Epithelial cell of proximal tubule (primary cell): ENCODE data around the gene NFIC. TPM values are rescaled to one million over a fixed set of nuclear protein-coding genes. Genes with fewer than 3 reads are reported as not detected.
"Not testable (repeated sequence)": the region's sequence is repeated elsewhere in the genome, so short reads cannot be mapped to it uniquely, and the experiment has no call there.

Experiments used
- DNase-seq: peaks from one replicate; pipeline ENCODE4 v3.0.0-alpha.2; 2011; ENCODE audit warnings: low read depth
- H3K4me3 ChIP-seq: 2 replicates; pipeline ENCODE4 v1.5.1; 2011; ENCODE audit warnings: low read depth, mild to moderate bottlenecking, low read length
- total RNA-seq: library from RNA; depleted of rRNA; stranded (reverse); fragments of >200 nt; gene quantifications from 2 replicates; pipeline ENCODE4 v1.2.3, GENCODE V29; 2015
- TF ChIP-seq, protein P1 (sequence below): conservative IDR thresholded peaks from 2 replicates; pipeline ENCODE4 v1.5.1; 2012; ENCODE audit warnings: low read depth, mild to moderate bottlenecking, low read length

NFIC gene
- total RNA-seq, 1 donor from 2014 or later = 16.8 TPM

DNA sequence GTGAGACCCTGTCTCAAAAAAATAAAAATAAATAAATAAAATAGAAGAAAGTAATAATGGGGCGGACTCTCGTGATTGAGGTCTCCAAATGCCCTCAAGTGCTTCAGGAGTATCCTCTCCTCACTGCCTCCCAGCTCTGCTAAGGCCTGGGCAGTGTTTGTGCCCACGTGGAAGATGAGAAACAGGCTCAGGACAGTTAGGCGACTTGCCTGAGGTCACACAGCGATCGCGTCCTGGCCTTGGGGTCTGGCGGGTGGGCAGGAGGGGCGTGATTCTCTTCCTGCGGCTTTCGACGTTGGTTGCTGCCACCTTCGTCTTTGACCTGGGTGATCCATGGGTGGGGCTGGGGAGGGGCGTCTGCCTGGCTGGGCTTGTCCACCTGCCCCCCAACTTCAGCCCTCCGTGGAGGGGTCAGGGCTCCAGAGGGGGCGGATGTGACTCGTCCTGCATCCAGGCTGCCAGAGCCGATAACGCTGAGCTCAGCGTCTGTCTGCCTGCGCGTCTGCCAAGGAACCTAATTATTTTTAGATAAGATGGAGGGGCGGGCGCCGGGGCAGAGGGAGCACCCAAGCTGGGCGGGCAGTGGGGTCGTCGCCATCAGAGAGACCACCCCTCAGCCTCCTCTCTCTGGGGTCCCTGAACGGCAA, 56.9 kb downstream of the NFIC start:
- TF ChIP-seq, protein P1, sequence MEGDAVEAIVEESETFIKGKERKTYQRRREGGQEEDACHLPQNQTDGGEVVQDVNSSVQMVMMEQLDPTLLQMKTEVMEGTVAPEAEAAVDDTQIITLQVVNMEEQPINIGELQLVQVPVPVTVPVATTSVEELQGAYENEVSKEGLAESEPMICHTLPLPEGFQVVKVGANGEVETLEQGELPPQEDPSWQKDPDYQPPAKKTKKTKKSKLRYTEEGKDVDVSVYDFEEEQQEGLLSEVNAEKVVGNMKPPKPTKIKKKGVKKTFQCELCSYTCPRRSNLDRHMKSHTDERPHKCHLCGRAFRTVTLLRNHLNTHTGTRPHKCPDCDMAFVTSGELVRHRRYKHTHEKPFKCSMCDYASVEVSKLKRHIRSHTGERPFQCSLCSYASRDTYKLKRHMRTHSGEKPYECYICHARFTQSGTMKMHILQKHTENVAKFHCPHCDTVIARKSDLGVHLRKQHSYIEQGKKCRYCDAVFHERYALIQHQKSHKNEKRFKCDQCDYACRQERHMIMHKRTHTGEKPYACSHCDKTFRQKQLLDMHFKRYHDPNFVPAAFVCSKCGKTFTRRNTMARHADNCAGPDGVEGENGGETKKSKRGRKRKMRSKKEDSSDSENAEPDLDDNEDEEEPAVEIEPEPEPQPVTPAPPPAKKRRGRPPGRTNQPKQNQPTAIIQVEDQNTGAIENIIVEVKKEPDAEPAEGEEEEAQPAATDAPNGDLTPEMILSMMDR = no peak
- DNase-seq = no peak
- no peak overlapping the region for H3K4me3 ChIP-seq

DNA sequence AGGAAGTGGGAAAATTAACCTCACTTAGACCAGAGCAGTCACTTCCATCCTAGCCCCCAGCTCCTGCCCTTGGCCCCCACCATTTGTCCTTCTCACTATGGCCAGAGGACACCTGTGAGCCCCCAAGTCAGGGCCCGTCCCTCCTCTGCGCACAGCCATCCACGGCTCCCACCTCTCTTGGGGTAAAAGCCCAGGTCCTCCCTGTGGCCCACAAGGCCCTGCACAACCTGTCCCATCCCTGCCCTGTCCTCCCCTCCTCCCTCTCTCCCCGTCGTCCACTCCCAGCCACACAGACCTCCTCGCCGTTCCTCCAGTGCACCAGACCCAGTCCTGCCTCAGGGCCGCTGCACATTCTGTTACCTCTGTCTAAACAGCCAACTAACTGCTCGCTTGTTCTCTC, 60.0 kb downstream of the NFIC start:
- no peak for DNase-seq
- no peak overlapping the region for H3K4me3 ChIP-seq
- TF ChIP-seq, protein P1 = no peak

DNA sequence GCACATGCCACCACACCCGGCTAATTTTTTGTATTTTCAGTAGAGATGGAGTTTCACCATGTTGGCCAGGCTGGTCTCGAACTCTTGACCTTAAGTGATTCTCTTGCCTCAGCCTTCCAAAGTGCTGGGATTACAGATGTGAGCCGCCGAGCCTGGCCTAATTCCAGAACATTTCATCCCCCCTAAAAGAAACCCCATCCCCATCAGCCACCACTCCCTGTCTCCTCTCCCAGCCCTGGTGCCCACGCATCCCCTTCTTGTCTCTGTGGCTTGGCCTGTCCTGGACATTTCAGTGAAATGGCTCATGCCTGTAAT, 63.9 kb downstream of the NFIC start:
- not testable (repeated sequence) for DNase-seq, H3K4me3 ChIP-seq

DNA sequence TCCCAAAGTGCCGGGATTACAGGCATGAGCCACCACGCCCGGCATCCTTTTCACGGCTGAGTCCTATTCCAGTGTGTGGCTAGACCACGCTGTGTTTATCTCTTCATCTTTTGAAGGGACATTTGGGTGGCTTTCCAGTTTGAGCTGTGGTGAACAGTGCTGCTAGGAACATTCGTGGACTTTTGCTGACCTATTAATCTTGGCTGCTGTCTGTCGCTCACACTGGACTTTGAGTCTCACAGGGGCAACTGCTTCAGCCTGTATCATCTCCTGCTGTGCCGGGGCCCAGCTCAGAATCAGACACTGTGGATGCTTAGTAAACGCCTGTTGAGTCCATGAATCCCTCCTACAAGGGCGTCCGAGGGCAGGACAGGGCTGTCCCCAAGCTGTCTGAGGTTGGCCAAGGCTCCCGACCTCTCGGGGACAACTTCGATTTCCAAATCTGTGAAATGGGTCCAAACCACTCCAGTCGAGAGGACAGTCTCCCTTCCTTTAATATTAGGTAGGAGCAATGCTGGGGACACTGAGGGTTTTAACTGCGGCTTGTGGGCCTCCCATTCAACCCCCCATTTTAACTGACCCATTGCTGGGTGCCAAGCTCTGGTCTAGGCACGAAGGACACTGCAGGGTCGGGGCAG, 65.5 kb downstream of the NFIC start:
- no peak for DNase-seq
- H3K4me3 ChIP-seq = no peak overlapping the region
- TF ChIP-seq, protein P1 = no peak

DNA sequence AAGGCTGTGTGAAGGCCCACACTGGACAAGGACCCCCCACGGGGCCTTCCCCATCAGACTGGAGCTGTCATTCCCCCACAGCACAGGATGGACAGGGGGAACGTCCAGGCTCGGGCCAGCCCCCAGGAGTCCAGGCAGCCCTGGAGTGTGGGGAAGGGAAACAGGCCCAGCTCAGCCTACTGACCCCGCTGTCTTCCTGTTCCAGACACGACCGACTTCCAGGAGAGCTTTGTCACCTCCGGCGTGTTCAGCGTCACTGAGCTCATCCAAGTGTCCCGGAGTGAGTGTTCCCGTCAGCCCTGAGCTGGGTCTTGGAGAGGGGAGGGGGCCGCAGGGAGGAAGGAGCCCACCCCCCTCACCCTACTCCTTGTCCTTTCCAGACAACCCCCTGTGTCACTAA, 66.9 kb downstream of the NFIC start:
- TF ChIP-seq, protein P1 = no peak
- DNase-seq = no peak
- no peak overlapping the region for H3K4me3 ChIP-seq

DNA sequence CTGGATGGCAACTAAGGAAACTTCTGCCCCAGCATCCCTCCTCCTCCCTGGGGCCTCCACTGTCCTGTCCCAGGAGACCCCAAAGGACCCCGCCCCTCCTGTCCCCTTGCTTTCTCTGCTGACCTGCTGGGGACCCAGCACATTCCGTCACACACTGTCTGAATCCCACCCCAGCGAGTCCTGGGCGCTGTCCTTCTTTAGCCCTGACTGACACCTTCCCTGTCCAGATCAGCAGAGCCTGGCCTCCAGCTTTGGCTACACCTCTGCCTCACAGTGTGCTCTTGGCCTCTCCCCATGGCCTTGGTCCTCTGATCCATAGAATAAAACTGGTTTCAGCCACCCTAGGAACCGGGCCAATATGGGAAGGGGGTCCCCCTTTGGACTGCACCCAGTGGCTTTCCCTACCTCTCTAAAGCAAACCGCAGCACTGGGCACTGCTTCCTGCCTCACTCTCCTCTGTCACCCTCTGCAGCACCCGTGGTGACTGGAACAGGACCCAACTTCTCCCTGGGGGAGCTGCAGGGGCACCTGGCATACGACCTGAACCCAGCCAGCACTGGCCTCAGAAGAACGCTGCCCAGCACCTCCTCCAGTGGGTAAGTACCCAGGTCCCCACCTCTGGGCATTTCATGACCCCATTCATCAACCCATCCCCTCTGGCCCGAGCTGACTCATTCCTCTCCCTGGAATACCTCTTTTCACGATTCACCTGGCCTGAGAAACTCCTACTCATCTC, 67.6 kb downstream of the NFIC start:
- DNase-seq = no peak
- TF ChIP-seq, protein P1 = no peak
- H3K4me3 ChIP-seq = peak overlapping the region; percentile 55

DNA sequence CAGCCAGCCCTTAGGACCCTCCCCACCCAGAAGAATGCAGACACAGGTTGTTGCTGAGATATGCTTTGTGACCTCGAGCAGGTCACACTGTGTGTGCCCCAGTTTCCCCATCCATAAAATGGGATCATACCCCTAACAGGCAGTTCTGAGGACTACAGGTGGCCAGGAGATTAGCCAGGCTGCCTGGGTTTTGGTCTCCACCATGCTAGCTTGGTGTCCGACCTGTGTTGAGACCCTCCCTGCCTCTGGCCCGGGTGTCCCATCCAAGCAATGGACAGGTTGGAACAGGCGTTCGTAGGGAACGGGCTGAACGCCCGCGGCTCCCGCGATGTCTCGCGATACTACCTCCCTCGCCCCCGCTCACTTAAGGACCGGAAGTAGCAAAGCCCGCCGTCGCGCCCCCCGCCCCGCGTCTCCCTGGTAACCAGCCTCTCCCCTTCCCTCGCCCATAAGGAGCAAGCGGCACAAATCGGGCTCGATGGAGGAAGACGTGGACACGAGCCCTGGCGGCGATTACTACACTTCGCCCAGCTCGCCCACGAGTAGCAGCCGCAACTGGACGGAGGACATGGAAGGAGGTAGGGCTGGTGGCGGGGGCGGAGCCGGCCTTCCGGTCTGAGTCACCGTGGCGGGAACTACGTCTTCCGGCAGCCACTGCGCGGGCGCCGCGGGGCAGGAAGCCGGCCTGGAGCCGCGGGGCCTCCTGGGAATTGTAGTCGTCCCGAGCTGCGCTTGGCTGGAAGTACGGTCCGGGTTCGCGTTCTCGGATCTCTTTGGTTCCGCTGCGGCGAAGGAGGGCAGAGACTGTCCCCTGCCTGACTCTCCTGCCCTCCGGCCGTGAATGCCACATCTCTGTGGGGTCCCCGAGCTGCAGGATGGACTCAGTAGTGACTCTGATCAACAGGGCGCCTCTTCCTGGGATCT, 68.5 kb downstream of the NFIC start:
- H3K4me3 ChIP-seq = peak overlapping the region; percentile 55
- DNase-seq = peak; percentile 41
- TF ChIP-seq, protein P1 = no peak
